ENCODE measurements around the gene RPS14.

RPS14 gene

GRCh38 chr5:150401376-150402228 is 47.9 kb downstream of the RPS14 start:
- Histone ChIP-seq H3K27me3 (ENCODE audit: insufficient read depth, poor library complexity, severe bottlenecking) (no peaks in the 10 kb centered on the region), H3K9me3 (ENCODE audit: severe bottlenecking) (no peaks in the 10 kb centered on the region), H3K4me3 (ENCODE audit: severe bottlenecking) (no peak overlapping the region), H3K36me3 (ENCODE audit: low read depth) (peaks cover 45% of the 10 kb centered on the region), H3K27ac (ENCODE audit: poor library complexity, severe bottlenecking) (no peak overlapping the region), H3K4me1 (ENCODE audit: insufficient read depth, poor library complexity, severe bottlenecking) (no peaks in the 10 kb centered on the region)
- no peak for ATAC-seq (ENCODE audit: low read depth)
- no peak for DNase-seq (ENCODE audit: low spot score)
- no peak for TF ChIP-seq CTCF (IDR thresholded peaks at IDR 0.05; ENCODE audit: poor library complexity, severe bottlenecking)

GRCh38 chr5:150401076-150401375 is 48.5 kb downstream of the RPS14 start:
- ATAC-seq (ENCODE audit: low read depth) (no peak), DNase-seq (ENCODE audit: low spot score) (no peak)
- Histone ChIP-seq H3K4me1 (ENCODE audit: insufficient read depth, poor library complexity, severe bottlenecking) (no peaks in the 10 kb centered on the region), H3K27me3 (ENCODE audit: insufficient read depth, poor library complexity, severe bottlenecking) (no peaks in the 10 kb centered on the region), H3K9me3 (ENCODE audit: severe bottlenecking) (no peaks in the 10 kb centered on the region), H3K4me3 (ENCODE audit: severe bottlenecking) (no peak overlapping the region), H3K36me3 (ENCODE audit: low read depth) (peaks cover 51% of the 10 kb centered on the region), H3K27ac (ENCODE audit: poor library complexity, severe bottlenecking) (no peak overlapping the region)
- TF ChIP-seq CTCF (IDR thresholded peaks at IDR 0.05; ENCODE audit: poor library complexity, severe bottlenecking): no peak

- TF ChIP-seq CTCF (IDR thresholded peaks at IDR 0.05; ENCODE audit: poor library complexity, severe bottlenecking): no peak
- Histone ChIP-seq H3K27me3 (ENCODE audit: insufficient read depth, poor library complexity, severe bottlenecking) (no peaks in the 10 kb centered on the region), H3K27ac (ENCODE audit: poor library complexity, severe bottlenecking) (no peak overlapping the region), H3K4me3 (ENCODE audit: severe bottlenecking) (no peak overlapping the region), H3K4me1 (ENCODE audit: insufficient read depth, poor library complexity, severe bottlenecking) (no peaks in the 10 kb centered on the region), H3K36me3 (ENCODE audit: low read depth) (peaks cover 56% of the 10 kb centered on the region), H3K9me3 (ENCODE audit: severe bottlenecking) (no peaks in the 10 kb centered on the region)
- DNase-seq (ENCODE audit: low spot score) (no peak), ATAC-seq (ENCODE audit: low read depth) (no peak)
Measured at GRCh38 chr5:150400316-150401075, 49.0 kb downstream of the RPS14 start.

- no peak overlapping the region for H3K4me3 ChIP-seq (ENCODE audit: severe bottlenecking)
- H3K9me3 ChIP-seq (ENCODE audit: severe bottlenecking): no peaks in the 10 kb centered on the region
- H3K4me1 ChIP-seq (ENCODE audit: insufficient read depth, poor library complexity, severe bottlenecking): no peaks in the 10 kb centered on the region
- no peaks in the 10 kb centered on the region for H3K27me3 ChIP-seq (ENCODE audit: insufficient read depth, poor library complexity, severe bottlenecking)
- DNase-seq (ENCODE audit: low spot score): no peak
- no peak for TF ChIP-seq CTCF (IDR thresholded peaks at IDR 0.05; ENCODE audit: poor library complexity, severe bottlenecking)
- peaks cover 63% of the 10 kb centered on the region for H3K36me3 ChIP-seq (ENCODE audit: low read depth)
- H3K27ac ChIP-seq (ENCODE audit: poor library complexity, severe bottlenecking): no peak overlapping the region
- ATAC-seq (ENCODE audit: low read depth): no peak
Measured at GRCh38 chr5:150399524-150400211, 49.9 kb downstream of the RPS14 start.

All from RWPE2 (cell line).